DMS153 treated with DMSO at 0.1 percent for 48 hours (cell line): ENCODE data around the gene UCHL5.
"Not testable (repeated sequence)": the region's sequence is repeated elsewhere in the genome, so short reads cannot be mapped to it uniquely, and the experiment has no call there.

Experiments used
- DNase-seq: peaks from one replicate; lab custom pipeline; 2025; ENCODE audit not compliant: unreplicated experiment; lab: John Stamatoyannopoulos, UW

Gene UCHL5

DNA sequence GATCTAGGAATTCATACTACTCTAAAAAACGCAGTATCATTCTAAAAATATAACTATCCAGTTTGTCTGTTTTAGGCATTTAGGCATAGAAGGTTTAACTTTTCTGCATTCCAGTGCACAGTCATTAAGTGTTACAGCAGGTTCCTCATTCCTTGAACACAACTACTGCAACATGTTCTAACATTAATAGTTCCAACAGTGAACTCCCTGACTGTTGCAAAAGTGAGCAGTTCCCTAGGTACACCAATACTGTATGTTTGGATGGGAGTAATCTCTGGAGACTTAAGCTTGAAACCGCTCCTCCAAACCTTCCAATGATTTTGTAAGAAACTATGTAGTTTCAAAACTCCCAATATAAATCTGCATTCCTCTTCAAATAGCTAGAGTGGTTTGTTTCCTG lies 46.2 kb downstream of the UCHL5 start:
- no peak for DNase-seq

DNA sequence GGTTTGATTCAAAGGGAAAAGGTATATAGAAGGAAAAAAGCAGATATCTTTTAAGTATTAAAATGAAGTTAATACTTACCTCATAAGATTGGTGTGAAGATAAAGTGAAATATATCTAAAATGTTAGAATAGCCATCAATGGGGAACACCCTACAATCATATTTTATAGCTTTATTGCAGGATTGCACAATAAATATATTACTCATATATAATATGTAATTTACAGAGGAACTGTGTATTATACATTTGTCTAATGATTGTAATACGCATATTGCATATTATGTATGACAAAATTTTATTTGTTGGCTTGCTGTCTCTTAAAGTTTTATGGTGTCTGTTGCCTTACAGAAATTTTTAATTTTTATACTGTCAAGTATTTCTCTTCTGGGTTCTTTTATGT lies 47.8 kb downstream of the UCHL5 start:
- DNase-seq = no peak

DNA sequence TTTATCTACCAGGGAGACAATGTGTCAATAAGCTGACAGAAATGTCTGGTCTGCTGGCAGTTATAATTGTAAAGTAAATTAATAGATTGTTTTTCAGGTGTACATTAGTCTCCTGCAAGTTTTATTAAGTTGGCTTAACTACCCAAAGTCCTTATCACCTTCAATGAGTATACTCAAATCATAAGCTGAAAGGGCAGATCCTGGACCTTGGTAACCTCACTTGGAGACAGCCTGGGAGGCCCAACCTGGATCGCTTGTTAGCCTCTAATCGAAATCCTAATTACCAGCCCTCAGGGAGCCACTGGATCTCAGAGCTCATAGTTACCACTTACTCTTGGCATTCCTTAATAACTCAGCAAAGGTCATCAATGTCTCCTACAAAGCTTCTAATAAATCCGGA lies 49.7 kb downstream of the UCHL5 start:
- no peak for DNase-seq

DNA sequence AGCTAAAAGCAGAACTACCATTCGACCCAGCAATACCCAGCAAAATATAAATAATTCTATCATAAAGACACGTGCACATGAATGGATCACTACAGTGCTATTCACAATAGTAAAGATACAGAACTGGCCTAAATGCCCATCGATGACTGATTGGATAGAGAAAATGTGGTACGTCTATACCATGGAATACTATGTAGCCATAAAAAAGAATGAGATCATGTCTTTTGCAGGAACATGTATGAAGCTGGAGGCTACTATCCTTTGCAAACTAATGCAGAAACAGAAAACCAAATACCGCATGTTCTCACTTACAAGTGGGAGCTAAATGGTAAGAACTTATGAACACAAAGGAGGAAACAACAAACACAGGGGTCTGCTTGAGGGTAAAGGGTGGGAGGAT lies 53.4 kb downstream of the UCHL5 start:
- no peak for DNase-seq

DNA sequence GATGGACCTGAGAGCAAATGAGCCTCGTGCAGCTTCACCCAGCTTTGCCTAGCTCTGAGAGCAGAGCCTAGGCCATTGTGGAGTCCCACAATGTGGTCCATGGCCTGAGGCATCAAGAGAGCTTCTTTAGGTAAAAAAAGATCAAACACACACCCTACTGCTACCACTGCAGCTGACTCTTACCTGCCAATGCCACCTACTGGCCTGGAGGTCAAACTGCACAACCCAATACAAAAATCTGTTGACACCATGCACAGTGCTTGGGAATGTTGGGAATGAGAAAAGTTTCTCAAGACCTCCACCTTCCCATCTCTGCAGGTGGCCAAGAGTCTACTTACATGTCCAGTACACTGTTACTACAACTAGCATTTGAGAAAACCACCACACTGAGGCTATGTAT lies 60.6 kb downstream of the UCHL5 start:
- DNase-seq = no peak

DNA sequence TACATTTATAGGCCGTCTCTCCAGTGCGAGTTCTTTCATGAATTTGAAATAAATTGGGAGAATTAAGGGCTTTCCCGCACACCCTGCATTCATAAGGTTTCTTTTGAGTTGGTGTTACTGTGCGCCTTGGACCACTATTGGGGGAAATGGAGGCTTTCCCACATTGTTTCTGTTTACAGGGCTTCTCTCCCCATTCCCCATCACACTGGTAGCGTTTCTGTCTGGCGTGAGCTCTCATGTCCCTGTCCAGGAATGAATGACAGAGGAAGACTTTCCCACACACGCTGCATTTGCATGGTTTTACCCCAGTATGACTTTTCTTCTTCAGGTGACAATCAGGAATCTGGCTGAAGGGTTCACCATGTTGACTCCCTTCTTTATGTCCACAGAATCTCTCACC lies 65.0 kb downstream of the UCHL5 start:
- no peak for DNase-seq

DNA sequence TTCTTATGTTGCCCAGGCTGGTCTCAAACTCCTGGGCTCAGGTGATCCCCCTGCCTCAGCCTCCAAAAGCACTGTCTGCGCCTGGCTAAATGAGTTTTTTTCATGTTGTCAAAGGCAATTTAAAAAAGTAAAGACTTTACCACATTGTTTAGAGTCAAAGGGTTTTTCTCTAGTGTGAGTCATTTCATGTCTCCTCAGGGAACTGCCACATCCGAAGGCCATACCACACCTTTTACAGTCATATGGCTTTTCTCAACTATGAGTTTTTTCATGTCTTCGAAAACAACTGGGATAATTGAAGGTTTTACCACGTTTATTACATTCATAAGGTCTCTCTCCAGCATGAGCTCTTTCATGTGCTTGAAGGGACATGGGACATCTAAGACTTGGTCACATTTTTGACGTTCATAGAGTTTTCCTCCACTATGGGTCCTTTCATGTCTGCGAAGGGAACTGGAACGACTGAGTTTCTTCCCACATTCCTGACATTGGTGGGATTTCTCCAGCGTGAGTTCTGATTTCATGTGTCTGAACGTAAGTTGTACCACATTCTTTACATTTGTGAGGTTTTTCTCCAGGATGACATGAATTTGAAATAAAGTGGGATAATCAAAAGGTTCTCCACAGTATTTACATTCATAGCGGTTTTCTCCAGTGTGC lies 65.6 kb downstream of the UCHL5 start:
- DNase-seq = no peak

DNA sequence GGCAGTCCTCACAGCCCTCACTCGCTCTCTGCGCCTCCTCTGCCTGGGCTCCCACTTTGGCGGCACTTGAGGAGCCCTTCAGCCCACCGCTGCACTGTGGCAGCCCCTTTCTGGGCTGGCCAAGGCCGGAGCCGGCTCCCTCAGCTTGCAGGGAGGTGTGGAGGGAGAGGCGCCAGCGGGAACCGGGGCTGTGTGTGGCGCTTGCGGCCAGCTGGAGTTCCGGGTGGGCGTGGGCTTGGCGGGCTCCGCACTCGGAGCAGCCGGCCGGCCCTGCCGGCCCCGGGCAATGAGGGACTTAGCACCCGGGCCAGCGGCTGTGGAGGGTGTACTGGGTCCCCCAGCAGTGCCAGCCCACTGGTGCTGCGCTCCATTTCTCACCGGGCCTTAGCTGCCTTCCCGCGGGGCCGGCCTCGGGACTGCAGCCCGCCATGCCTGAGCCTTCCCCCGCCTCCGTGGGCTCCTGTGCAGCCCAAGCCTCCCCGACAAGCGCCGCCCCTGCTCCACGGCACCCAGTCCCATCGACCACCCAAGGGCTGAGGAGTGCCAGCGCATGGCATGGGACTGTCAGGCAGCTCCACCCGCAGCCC lies 72.3 kb downstream of the UCHL5 start:
- DNase-seq = not testable (repeated sequence)

DNA sequence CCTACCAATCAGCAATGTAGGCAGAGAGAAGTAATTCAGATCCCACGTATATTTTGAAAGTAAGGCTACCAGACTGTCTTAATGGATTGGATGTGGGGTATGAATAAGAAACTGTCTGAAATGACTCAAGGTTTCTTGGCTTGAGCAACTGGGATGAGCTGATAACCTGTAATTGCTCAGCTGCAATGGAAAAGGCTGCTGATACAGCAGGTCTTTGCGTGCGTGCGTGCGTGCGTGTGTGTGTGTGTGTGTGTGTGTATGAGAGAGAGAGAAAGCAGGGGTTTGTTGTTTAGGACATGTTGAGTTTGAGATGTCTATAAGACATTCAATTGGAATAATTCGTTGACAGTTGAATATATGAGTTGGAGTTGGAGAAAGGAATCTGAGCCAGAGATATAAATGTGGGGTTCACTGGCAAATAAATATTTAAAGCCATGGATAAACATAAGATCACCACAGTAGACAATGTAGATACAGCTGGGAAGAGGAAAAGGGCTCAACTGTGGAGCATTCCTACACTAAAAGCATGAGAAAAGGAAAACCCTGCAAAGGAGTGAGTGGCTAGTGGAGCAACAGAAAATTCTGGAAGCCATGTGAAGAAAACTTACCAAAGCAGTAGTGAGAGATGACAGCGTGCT lies 72.9 kb downstream of the UCHL5 start:
- DNase-seq = no peak

DNA sequence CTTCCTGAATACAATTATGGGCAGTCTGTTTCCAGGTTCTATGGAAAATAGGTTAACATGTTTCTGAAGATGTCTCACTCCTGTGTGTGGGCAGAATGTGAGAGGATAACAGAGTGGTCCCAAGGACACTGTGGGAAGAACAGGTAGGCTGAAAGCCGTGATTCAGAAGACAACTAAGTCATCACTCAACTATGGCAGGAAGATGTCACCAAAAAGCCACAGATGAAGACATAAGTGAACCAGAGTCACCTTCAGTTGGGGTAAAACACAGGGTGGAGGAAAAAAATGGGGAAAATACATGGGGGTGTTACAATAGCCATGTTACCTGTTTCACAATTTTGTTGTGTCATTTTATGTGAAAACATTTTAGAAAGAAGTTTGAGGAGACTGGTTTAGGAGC lies 75.1 kb downstream of the UCHL5 start:
- no peak for DNase-seq

DNA sequence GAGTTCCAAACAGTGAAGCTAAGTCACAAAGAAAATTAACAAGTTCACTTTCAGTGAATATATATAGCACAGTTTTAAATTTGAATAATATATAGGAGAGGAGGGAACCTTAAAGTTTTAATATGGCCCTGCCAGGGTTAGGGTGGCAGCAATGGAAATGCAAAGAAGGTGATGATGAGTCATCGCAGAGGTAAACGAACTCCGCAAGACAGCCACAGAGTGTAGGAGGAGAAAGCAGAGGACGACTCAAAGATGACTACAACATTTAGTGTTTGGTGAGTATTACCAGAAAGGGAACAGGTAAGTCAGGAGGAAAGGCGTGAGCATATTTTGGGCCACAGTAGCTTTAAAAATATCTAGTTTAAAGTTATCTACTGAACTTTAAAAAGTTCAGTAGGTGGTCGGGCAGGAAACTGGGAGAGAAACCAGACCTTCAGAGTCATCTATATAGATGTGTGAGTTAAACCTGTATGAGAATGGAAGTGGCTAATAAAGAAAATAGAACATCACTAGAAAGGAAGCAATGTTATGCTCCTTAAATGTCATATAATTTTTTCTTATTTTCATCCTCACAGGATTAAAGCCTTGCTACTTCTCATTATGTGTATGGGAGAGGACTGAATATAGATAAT lies 75.7 kb downstream of the UCHL5 start:
- DNase-seq = no peak

DNA sequence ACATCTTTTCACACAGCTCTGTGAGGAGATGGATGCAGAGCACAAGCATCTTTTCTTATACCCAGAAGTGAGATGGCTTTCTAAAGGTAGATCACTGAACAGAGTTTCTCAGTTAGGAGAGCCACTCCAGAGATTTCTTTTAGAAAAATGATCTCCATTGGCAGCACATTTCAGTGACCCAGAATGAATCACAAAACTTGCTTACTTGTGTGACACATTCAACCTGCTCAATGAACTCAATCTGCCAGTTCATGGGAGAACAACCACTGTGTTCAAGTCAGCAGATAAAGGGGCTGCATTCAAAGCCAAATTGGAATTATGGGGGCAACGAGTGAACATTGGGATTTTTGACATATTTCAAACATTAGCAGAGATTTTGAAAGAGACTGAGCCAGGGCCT lies 78.3 kb downstream of the UCHL5 start:
- DNase-seq = no peak

DNA sequence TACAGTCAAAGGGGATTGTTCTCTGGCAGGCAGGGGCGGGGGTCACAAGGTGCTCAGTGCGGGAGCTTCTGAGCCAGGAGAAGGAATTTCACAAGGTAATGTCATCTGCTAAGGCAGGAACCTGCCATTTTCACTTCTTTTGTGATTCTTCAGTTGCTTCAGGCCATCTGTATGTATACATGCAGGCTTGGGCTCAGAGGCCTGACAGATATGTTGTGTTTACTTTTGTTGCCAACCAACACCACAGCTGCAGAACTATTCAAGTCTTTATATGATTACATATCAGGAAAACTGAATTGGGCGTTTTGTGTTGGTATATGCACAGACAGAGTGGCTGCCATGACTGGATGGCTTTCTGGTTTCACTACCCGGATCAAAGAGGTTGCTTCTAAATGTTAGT lies 78.8 kb downstream of the UCHL5 start:
- DNase-seq = not testable (repeated sequence)

DNA sequence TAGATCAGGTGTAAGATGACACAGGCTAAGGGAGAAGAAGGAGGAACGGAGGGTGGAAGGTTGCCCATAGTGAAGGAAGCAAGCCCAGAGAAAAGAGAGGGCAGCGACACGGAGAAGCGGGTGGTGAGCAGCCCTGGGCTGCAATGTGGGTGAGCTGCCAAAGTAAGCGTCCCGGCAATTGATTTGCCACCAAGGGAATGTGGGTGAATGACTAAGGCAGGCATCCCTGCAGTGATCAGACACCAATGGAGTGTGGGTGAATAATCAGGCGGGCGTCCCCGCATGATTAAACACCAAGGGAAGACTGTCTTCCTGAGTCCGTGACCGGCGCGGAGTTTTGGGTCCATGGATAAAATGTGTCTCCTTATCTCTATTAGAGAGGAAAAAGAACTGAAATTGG lies 79.6 kb downstream of the UCHL5 start:
- no peak for DNase-seq

DNA sequence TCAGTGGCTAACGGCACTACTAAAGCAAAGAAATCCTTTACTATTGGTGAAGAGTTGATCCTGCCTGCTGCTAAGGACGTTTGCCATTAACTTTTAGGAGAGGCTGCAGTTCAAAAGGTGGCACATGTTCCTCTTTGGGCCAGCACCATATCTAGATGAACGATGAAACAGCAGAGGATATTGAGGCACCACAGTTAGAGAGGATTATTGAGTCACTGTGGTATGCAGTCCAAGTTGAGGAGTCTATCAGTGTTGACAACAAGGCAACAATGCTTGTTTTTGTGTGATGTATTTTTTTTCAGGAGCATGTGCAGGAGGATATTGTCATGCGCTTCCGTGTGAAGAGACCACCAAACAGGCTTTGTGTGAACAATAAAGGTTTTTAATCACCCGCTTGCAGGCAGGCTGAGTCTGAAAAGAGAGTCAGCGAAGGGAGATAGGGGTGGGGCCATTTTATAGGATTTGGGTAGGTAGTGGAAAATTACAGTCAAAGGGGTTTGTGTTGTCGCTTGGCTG lies 80.9 kb downstream of the UCHL5 start:
- no peak for DNase-seq

DNA sequence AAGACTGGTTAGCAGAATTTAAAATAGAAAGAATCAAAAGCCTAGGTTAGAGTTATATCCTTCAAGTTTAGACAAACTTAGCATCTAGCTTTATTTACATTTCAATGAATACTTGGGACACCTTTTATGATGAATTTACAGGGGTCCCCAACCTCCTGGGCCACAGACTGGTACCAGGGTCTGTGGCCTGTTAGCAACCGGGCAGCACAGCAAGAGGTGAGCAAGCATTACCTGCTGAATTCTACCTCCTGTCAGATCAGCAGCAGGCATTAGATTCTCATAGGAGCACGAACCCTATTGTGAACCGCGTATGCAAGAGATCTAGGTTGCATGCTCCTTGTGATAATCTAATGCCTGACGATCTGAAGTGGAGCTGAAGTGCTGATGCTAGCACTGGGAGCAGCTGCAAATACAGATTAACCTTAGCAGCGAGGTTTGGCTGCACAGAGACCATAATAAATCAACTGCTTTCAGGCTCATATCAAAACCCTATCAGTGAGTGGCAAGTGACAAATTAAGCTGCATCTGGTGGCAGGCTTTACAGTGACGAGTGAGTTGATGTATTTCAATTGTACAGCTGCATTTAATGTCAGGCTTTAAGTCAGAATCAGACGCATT lies 82.0 kb downstream of the UCHL5 start:
- DNase-seq = no peak

DNA sequence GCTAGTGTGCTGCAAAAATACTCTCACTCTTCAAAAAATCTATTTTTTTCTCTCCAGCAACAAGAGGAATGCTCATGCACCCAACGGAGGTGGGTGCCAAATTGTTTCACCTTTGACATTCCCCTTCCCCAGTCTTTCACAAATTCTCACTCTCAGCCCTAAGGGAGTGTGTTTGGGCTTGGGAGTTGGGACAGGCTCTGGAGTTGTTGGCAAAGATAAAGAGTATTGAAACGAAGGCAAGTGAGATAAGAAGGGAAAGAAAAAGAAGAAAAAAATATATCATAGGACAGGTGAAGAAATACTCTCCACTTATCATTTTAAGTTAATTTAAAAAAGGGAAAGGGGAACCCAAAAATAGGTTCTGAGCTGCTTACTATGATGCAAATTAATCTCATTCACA lies 82.6 kb downstream of the UCHL5 start:
- no peak for DNase-seq

DNA sequence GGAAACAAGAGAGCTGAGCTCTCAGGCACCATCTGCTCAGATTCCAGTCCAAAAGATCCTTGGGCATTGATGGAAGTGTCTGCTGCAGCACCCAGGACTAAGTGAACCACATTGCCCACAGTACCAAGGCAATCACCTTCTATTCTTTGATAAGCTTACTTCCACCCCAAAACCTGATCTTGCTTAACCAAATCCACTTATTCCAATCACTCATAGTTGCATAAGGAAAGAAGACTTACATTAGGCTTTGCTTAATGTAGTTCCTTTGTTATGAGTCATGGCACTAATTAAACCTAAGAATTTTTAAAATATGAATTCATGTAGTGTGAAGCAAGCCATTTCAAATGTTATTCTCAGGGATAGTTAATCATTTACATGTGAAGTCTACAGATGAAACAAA lies 84.5 kb downstream of the UCHL5 start:
- no peak for DNase-seq

DNA sequence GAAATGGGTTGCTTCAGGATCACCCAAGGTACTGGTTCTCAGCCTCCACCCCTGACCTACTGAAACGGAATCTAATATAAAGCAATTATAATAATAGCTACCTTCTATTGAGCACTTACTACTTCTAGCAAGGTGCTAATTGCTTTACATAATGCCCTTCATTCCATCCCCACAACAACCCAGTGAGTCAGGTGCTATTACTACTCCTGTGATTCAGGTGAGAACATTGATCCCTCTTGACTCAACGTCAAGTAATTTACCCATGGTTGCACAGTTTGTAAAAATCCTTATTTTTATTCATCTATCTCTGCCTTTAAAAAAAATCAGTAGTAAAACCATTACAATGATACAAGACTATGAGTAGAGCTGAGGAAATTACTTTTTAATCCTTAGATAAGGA lies 85.2 kb downstream of the UCHL5 start:
- no peak for DNase-seq

DNA sequence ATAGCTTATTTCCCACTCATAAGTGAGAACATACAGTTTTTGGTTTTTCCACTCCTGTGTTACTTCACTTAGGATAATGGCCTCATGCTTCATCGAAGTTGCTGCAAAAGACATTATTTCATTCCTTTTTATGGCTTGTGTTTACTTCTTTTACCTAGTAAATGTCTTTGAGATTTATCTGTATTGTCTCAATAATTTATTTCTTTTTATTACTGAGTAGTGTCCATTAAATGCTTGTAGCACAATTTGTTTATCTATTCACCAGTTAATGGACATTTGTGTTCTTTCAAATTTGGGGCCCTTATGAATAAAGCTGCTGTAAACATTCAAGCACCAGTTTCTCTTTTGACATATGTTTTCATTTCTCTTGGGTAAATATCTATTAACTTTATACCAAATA lies 86.0 kb downstream of the UCHL5 start:
- no peak for DNase-seq

DNA sequence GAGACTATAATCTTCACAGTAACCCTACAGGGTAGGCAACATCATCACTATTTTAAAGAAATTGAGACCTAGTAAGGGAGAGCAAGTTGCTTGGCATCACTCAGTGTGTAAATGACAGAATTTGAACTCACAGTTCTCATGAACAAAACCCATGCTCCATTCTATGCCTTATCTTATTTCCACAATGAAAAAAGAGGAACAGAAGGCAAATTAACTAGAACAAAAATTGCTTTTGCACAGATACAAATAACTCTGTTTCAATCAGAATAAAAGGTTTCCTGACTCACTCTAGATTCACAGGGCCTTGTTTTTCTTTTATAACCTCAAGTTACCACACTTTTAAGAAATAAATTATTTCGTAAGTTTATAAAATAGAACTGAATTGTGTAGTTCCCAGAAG lies 90.1 kb downstream of the UCHL5 start:
- no peak for DNase-seq

DNA sequence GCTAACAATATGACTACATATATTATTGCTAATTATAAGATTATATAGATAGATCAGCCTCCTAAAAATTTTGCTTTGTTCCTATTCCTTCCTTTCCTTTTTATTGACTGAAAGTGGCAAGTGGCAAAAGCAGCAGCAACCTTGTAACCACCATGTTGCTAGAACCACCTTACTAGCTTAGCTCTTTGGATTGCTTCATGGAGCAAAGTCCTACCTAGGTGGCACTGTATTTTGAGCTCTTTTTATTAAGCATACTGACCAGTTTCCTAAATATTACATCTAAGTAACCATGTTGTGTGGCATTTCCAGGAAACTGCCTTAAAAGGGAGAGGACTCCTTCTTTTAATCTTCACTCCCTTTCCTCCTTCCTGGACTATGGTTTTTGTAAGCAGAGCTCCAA lies 90.8 kb downstream of the UCHL5 start:
- no peak for DNase-seq
